ENCODE measurements around the gene PLCD4.

PLCD4 gene

DNA sequence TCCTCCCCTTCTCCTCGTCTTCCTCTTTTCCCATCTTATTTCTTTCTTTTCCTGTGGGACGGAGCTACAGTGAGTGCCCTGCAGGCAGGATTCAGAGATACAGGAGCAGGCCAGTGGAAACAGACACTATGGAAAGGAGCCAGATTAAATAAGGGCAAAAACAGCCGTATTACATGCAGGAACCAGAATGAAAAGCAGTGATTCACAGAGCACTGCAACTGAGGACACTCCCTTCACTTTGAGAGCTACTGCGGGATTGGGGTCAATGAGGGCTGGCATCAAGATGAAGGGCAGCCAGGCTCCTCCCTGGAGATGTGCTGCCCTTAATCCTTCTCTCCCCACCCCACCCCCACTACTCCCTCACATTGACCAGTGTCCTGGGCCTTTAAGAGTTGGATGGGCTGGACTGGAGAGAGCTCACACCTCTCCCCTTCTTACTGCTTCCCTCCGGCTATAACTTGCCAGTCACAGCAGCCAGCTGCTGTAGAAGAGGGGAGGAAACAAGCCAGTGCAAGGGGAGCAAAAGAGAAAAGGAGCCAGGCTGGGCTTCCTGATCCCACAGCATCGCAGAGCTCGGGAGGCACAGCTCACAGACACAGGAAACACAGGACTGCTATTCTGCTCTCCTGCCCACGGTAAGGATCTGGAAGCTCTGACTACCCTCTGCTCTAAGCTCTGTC, at the start of gene PLCD4:
Gene PLCD4, plus strand, starts transcription at position 464 of the 680 bp plus-strand sequence. CDS start 7,841 bp downstream, outside the sequence.
- H3K27me3 ChIP-seq (ENCODE audit: low read depth, low read length): peaks cover 14% of the 10 kb centered on the region; the same call in 1 of the 2 replicates
- no peak for TF ChIP-seq EZH2phosphoT487 (IDR thresholded peaks at IDR 0.05; ENCODE audit: low read depth)
- TF ChIP-seq, protein P1, sequence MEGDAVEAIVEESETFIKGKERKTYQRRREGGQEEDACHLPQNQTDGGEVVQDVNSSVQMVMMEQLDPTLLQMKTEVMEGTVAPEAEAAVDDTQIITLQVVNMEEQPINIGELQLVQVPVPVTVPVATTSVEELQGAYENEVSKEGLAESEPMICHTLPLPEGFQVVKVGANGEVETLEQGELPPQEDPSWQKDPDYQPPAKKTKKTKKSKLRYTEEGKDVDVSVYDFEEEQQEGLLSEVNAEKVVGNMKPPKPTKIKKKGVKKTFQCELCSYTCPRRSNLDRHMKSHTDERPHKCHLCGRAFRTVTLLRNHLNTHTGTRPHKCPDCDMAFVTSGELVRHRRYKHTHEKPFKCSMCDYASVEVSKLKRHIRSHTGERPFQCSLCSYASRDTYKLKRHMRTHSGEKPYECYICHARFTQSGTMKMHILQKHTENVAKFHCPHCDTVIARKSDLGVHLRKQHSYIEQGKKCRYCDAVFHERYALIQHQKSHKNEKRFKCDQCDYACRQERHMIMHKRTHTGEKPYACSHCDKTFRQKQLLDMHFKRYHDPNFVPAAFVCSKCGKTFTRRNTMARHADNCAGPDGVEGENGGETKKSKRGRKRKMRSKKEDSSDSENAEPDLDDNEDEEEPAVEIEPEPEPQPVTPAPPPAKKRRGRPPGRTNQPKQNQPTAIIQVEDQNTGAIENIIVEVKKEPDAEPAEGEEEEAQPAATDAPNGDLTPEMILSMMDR (IDR thresholded peaks at IDR 0.05; ENCODE audit: low read depth, low read length): no peak
- H4K20me1 ChIP-seq (ENCODE audit: insufficient read depth, low read length): no peaks in the 10 kb centered on the region
- no peaks in the 10 kb centered on the region for H3K79me2 ChIP-seq (ENCODE audit: low read length)
- no peak within 1 kb of the TSS for H3K4me2 ChIP-seq (ENCODE audit: low read length)
- no peak within 1 kb of the TSS for H2AFZ ChIP-seq (ENCODE audit: low read depth, low read length)
- H3K27ac ChIP-seq (ENCODE audit: low read length): no peak within 1 kb of the TSS
- no peaks in the 10 kb centered on the region for H3K36me3 ChIP-seq (replicated peaks; ENCODE audit: low read depth, low read length)
- no peak within 1 kb of the TSS for H3K9ac ChIP-seq (ENCODE audit: low read length)
- no peaks in the 10 kb centered on the region for H3K4me1 ChIP-seq (ENCODE audit: low read length)
- no peak within 1 kb of the TSS for H3K4me3 ChIP-seq (ENCODE audit: low read length)
- H3K9me3 ChIP-seq (ENCODE audit: insufficient read depth, low read length): no peaks in the 10 kb centered on the region

DNA sequence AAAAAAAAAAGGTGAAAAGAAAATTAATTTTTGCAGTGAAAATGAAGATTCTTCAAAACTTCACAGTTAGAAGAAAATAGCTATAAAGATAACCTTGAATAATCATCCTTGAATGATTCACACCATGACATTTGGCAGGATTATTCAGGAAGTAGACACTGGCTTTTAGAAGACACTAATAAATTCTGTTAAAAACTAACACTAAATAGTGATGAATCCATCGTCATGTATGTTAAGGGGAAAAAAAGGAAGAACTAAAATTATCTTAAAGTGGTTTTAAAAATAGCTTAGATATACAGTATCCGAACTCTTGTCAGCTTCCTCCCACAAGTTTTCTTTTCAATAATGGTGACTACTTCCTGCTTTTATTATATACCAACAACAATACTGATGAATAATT, 49.8 kb upstream of the PLCD4 start:
- Histone ChIP-seq H2AFZ (ENCODE audit: low read depth, low read length) (no peak overlapping the region), H3K4me1 (ENCODE audit: low read length) (peaks cover 9% of the 10 kb centered on the region; the same call in 1 of the 2 replicates), H4K20me1 (ENCODE audit: insufficient read depth, low read length) (no peaks in the 10 kb centered on the region), H3K4me2 (ENCODE audit: low read length) (no peak overlapping the region), H3K27ac (ENCODE audit: low read length) (no peak overlapping the region), H3K27me3 (ENCODE audit: low read depth, low read length) (no peaks in the 10 kb centered on the region), H3K4me3 (ENCODE audit: low read length) (no peak overlapping the region), H3K9me3 (ENCODE audit: insufficient read depth, low read length) (no peaks in the 10 kb centered on the region), H3K9ac (ENCODE audit: low read length) (no peak overlapping the region), H3K79me2 (ENCODE audit: low read length) (0 out of 2 replicates have a peak, but pooled peaks cover 3% of the 10 kb centered on the region), H3K36me3 (replicated peaks; ENCODE audit: low read depth, low read length) (peaks cover 28% of the 10 kb centered on the region)
- no peak for TF ChIP-seq EZH2phosphoT487 (IDR thresholded peaks at IDR 0.05; ENCODE audit: low read depth)
- TF ChIP-seq, protein P1 (IDR thresholded peaks at IDR 0.05; ENCODE audit: low read depth, low read length): no peak

DNA sequence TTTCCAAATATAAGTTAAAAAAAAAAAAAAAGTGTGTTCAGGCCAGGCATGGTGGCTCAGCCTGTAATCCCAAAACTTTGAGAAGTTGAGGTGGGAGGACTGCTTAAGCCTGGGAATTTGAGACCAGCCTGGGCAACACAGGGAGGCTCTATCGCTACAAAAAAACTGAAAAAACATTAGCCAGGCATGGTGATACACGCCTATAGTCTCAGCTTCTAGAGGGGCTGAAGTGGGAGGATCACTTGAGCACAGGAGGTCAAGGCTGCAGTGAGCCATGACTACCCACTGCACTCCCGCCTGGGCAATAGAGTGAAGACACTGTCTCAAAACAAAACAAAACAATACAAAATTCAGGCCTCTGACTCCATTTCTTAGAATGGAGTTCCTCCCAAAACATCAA, 48.7 kb upstream of the PLCD4 start:
- no peaks in the 10 kb centered on the region for H3K27me3 ChIP-seq (ENCODE audit: low read depth, low read length)
- H3K27ac ChIP-seq (ENCODE audit: low read length): no peak overlapping the region
- peaks cover 25% of the 10 kb centered on the region for H3K36me3 ChIP-seq (replicated peaks; ENCODE audit: low read depth, low read length)
- 0 out of 2 replicates have a peak, but pooled peaks cover 3% of the 10 kb centered on the region for H4K20me1 ChIP-seq (ENCODE audit: insufficient read depth, low read length)
- no peak overlapping the region for H3K9ac ChIP-seq (ENCODE audit: low read length)
- TF ChIP-seq EZH2phosphoT487 (IDR thresholded peaks at IDR 0.05; ENCODE audit: low read depth): no peak
- TF ChIP-seq, protein P1 (IDR thresholded peaks at IDR 0.05; ENCODE audit: low read depth, low read length): no peak
- H3K4me1 ChIP-seq (ENCODE audit: low read length): peaks cover 9% of the 10 kb centered on the region; the same call in 1 of the 2 replicates
- H2AFZ ChIP-seq (ENCODE audit: low read depth, low read length): no peak overlapping the region
- no peak overlapping the region for H3K4me3 ChIP-seq (ENCODE audit: low read length)
- peaks cover 9% of the 10 kb centered on the region; the same call in 1 of the 2 replicates for H3K79me2 ChIP-seq (ENCODE audit: low read length)
- no peak overlapping the region for H3K4me2 ChIP-seq (ENCODE audit: low read length)
- no peaks in the 10 kb centered on the region for H3K9me3 ChIP-seq (ENCODE audit: insufficient read depth, low read length)

DNA sequence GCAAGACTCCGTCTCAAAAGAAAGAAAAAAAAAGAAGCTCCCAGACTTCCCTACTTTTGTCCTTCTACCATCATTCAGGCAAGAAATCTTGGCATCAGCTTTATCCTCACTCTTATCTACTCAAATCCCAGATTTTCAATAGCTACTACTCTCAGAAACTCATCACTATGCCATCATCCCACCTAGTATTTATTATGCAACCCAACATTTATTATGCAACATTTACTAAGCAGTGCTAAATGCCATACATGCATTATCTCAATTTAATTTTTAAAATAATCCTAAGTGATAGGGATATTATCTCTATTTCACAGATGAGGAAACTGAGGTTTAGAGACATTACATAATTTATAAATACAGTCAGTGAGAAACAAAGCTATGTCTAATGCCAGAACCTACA, 43.6 kb upstream of the PLCD4 start:
- H3K79me2 ChIP-seq (ENCODE audit: low read length): peaks cover 50% of the 10 kb centered on the region
- peaks cover 21% of the 10 kb centered on the region for H3K36me3 ChIP-seq (replicated peaks; ENCODE audit: low read depth, low read length)
- TF ChIP-seq, protein P1 (IDR thresholded peaks at IDR 0.05; ENCODE audit: low read depth, low read length): no peak
- no peak for TF ChIP-seq EZH2phosphoT487 (IDR thresholded peaks at IDR 0.05; ENCODE audit: low read depth)
- H3K9ac ChIP-seq (ENCODE audit: low read length): no peak overlapping the region
- no peak overlapping the region for H3K4me2 ChIP-seq (ENCODE audit: low read length)
- H3K4me3 ChIP-seq (ENCODE audit: low read length): no peak overlapping the region
- H3K27me3 ChIP-seq (ENCODE audit: low read depth, low read length): no peaks in the 10 kb centered on the region
- H2AFZ ChIP-seq (ENCODE audit: low read depth, low read length): no peak overlapping the region
- H3K4me1 ChIP-seq (ENCODE audit: low read length): peaks cover 16% of the 10 kb centered on the region
- no peaks in the 10 kb centered on the region for H3K9me3 ChIP-seq (ENCODE audit: insufficient read depth, low read length)
- no peak overlapping the region for H3K27ac ChIP-seq (ENCODE audit: low read length)
- H4K20me1 ChIP-seq (ENCODE audit: insufficient read depth, low read length): peaks cover 16% of the 10 kb centered on the region

All from OCI-LY3 (cell line).